SW 1271 (cell line): ENCODE data around the gene XPO5.
A peak's percentile ranks its signal among the peaks of the same experiment; 100 is the strongest.
"Not testable (repeated sequence)": the region's sequence is repeated elsewhere in the genome, so short reads cannot be mapped to it uniquely, and the experiment has no call there.

Source experiments
- DNase-seq, 2 experiments: peaks; one replicate each; lab custom pipeline; 2025; lab: John Stamatoyannopoulos, UW

XPO5 gene

DNA sequence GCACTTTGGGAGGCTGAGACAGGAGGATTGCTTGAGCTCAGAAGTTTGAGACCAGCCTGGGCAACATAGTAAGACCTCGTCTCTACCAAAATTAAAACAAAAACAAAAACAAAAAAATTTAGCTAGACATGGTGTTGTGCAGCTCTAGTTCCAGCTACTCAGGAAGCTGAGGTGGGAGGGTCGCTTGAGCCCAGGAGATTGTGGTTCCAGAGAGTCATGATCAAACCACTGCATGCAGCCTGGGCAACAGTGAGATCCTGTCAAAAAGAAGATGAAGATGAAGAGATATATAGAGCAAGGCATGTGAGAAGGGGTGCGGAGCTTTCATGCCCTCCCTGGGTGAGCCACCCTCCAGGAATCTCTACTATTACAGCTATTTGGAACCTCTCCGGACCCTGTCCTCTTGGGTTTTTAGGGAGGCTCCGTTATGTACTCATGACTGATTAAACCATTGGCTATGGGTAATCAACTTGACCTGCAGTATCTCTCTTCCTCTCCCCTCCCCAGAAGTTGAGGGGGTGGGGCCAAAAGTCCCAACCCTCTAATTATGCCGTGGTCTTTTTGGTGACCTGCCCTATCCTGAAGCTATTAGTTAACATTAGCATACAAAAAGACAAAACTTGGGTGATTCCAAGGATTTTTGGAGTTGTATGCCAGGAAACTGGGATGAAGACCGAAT is 9.2 kb upstream of the XPO5 start:
- no peak for DNase-seq

- no peak for DNase-seq
These were observed 7.1 kb upstream of the XPO5 start for GRCh38 chr6:43582911-43583310.

DNA sequence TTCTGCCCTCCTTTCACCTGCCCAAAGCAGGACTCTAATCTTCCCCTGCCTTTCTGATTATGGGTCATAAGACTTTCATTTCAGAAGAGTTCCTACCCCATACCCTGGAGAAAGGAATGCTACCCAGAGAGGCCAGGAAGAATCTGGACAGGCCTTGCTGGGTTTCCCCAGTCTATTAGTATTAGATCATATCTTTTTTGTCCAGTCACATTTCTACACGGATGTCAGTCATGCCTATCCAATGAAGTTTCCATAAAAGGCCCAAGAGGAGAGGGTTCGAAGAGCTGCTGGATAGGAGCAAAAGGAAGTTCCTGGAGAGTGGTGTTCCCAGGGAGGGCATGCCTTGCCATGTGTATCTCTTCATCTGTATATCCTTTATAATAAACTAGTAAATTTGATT is 3.3 kb upstream of the XPO5 start:
- no peak for DNase-seq

- no peak for DNase-seq
These were observed 2.9 kb upstream of the XPO5 start for GRCh38 chr6:43578748-43579147.

DNA sequence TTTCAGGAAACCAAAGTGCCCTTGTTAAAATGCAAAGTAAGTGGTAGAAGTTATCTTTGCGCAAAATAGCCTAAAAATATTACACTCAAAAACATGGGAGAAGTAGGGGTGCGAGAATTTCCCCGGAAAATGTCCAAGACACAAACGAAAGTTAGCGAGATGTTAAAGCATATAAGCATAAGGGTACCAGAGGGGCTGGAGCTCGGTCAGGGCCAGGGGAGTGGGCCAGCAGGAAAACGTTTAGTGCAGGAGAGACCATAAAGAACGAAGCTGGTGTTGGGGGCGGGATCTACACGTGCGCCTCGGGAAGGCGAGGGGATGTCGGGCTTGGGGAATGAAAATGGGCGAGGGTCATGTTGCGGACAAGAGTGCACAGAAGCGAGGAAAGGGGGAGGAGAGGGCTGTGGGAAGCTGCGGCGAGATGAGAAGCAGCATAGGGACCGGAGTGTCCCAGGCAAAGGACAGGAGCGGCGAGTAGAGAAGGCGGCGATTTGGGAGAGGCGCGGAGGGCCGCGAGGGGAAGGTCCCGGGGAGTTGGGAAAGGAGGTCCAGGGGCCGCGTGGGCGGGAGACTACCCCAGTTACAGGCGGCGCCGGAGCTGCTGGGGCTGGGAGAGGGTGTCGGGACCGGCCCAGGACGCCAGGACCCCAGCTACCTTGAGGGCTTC is 600 bp downstream of the XPO5 start:
- peak in 1 of 2 experiments; percentile 53 for DNase-seq

DNA sequence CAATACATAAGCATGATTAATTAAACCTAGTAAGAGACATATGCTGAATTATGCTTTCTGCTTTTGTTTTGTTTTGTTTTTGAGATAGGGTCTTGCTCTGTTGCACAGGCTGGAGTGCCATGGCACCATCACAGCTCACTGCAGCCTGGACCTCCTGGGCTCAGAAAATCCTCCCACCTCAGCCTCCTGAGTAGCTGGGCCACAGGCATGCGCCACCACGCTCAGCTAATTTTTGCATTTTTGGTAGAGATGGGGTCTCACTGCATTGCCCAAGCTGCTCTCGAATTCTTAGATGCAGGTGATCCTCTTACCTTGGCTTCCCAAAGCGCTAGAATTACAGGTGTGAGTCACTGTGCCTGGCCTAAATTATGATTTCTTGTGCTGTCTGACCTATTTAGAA is 3.8 kb downstream of the XPO5 start:
- DNase-seq, result no peak

GRCh38 chr6:43570876-43571441 is 4.9 kb downstream of the XPO5 start:
- no peak for DNase-seq

GRCh38 chr6:43559328-43559727 is 16.5 kb downstream of the XPO5 start:
- DNase-seq, result no peak

- DNase-seq, result not testable (repeated sequence)
These were observed 18.2 kb downstream of the XPO5 start for GRCh38 chr6:43557620-43558019.

GRCh38 chr6:43547222-43547621 is 28.6 kb downstream of the XPO5 start:
- no peak for DNase-seq

- no peak for DNase-seq
These were observed 31.4 kb downstream of the XPO5 start for GRCh38 chr6:43544461-43544860.

GRCh38 chr6:43541774-43542471 is 33.9 kb downstream of the XPO5 start:
- no peak for DNase-seq

DNA sequence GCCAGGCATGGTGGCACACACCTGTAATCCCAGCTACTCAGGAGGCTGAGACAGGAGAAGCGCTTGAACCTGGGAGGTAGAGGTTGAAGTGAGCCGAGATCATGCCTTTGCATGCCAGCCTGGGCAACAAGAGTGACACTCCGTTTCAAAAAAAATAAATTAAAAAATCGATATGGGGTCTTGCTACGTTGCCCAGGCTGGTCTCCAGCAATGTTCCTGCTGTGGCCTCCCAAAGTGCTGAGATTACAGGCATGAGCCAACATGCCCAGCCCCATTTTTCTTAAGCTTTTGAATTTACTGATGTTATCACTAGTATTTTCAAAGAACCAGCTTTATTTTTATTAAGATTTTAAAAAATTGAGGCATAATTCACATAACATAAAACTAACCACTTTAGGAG is 35.3 kb downstream of the XPO5 start:
- DNase-seq, result no peak

- DNase-seq, result not testable (repeated sequence)
These were observed 36.4 kb downstream of the XPO5 start for GRCh38 chr6:43539409-43539808.

DNA sequence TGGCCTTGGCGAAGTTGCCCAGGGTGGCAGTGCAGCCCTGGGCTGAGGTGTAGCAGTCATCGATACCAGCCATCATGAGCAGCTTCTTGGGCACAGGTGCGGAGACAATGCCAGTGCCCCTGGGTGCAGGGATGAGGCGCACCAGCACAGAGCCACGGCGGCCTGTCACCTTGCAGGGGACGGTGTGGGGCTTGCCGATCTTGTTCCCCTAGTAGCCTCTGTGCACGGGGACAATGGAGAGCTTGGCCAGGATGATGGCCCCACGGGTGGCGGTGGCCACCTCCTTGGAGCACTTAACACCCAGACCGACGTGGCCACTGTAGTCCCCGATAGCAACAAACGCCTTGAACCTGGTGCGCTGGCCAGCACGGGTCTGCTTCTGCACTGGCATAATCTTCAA is 36.9 kb downstream of the XPO5 start:
- DNase-seq, result not testable (repeated sequence)

DNA sequence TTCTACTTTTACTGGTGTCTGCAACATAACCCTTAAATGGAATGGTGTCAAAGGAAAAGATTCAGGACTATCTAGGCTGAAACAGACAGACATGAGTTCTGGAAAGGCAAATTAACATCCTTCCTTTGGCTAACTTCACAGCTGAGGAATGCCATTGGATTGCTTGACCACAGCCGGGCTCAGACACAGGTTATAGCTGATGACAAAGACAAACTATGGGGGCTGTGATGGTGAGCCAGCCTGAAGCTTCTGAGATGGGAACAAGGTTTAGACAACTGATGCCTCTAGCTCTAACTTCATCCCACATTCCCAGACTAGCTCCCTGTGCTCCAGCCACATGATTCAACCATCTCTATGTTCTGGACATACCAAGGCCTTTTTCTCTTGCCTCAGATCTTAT is 43.6 kb downstream of the XPO5 start:
- no peak for DNase-seq

- no peak for DNase-seq
These were observed 51.3 kb downstream of the XPO5 start for GRCh38 chr6:43524483-43524961.

DNA sequence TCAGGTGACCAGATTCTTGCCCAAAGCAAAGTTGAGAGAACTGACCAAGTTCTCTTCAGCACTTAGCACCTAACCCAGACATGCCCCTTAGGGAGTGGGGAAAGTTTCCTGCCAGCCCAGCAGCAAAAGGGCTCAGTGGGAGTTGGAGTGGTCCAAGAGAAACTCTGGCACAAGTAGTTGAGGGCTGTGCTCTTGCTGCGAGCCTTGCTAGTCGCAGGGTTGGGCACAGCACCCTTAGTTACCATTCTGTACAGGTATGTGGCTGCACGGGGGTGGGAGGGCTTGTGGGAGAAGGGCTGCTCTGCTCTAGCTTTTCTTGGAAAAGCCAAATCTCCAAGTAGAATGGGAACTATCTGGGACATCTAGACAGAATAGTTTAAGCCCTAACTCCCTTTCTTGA is 52.6 kb downstream of the XPO5 start:
- no peak for DNase-seq

GRCh38 chr6:43522547-43523261 is 53.1 kb downstream of the XPO5 start:
- DNase-seq, result no peak

GRCh38 chr6:43521836-43522235 is 54.0 kb downstream of the XPO5 start:
- DNase-seq, result no peak

DNA sequence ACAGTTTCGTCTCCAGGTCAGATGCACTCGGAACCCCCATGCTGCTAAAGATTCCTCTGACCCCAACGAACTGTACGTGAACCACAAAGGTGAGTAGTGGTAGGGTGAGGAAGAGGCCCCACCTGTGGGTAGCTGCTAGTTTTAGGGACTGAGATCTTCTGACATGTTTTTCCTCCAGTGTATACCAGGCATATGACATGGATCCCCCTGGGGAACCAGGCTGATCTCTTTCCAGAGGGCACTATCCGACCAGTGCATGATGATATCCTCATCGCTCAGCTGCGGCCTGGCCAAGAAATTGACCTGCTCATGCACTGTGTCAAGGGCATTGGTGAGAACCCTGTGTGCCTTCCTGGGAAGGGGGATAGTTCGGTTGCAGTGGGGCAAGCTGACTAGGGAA is 55.7 kb downstream of the XPO5 start:
- no peak for DNase-seq
